HG02642 (cell line): ENCODE data around the gene MGAT5.
"Not testable (repeated sequence)": the region's sequence is repeated elsewhere in the genome, so short reads cannot be mapped to it uniquely, and the experiment has no call there.

Experiments
- ATAC-seq: cut with Tn5 transposase; IDR thresholded peaks from one replicate; pipeline ENCODE4 v1.9.1; 2021; ENCODE audit warnings: mild to moderate bottlenecking; ENCODE audit not compliant: unreplicated experiment, poor library complexity

MGAT5 gene

GRCh38 chr2:134455426-134455825, 201.6 kb downstream of the MGAT5 start:
- ATAC-seq = no peak

- ATAC-seq = no peak
Measured at GRCh38 chr2:134457353-134457752, 203.5 kb downstream of the MGAT5 start.

GRCh38 chr2:134457765-134458472, 204.0 kb downstream of the MGAT5 start:
- ATAC-seq = no peak

GRCh38 chr2:134458473-134458853, 204.6 kb downstream of the MGAT5 start:
- no peak for ATAC-seq

GRCh38 chr2:134458950-134459349, 205.1 kb downstream of the MGAT5 start:
- ATAC-seq = no peak

GRCh38 chr2:134459706-134460406, 206.0 kb downstream of the MGAT5 start:
- ATAC-seq = no peak

GRCh38 chr2:134460583-134460998, 206.7 kb downstream of the MGAT5 start:
- peak; percentile 74 for ATAC-seq

- no peak for ATAC-seq
Measured at GRCh38 chr2:134461511-134461910, 207.6 kb downstream of the MGAT5 start.

- no peak for ATAC-seq
Measured at GRCh38 chr2:134462275-134462674, 208.4 kb downstream of the MGAT5 start.

- ATAC-seq = no peak
Measured at GRCh38 chr2:134462791-134463698, 209.2 kb downstream of the MGAT5 start.

GRCh38 chr2:134463699-134464022, 209.8 kb downstream of the MGAT5 start:
- no peak for ATAC-seq

- ATAC-seq = no peak
Measured at GRCh38 chr2:134465228-134466105, 211.6 kb downstream of the MGAT5 start.

- ATAC-seq = no peak
Measured at GRCh38 chr2:134466141-134466540, 212.3 kb downstream of the MGAT5 start.

- ATAC-seq = no peak
Measured at GRCh38 chr2:134468164-134468563, 214.3 kb downstream of the MGAT5 start.

- ATAC-seq = no peak
Measured at GRCh38 chr2:134468776-134469175, 214.9 kb downstream of the MGAT5 start.

- ATAC-seq = no peak
Measured at GRCh38 chr2:134469516-134470115, 215.7 kb downstream of the MGAT5 start.

- ATAC-seq = no peak
Measured at GRCh38 chr2:134470561-134471168, 216.8 kb downstream of the MGAT5 start.

- not testable (repeated sequence) for ATAC-seq
Measured at GRCh38 chr2:134476982-134477381, 223.1 kb downstream of the MGAT5 start.

- ATAC-seq = no peak
Measured at GRCh38 chr2:134479696-134480330, 225.9 kb downstream of the MGAT5 start.
